ENCODE data around the gene MYPN. TPM values are rescaled to one million over a fixed set of nuclear protein-coding genes. Genes with fewer than 3 reads are reported as not detected.

MYPN gene
- total RNA-seq, 1 experiment from 2014 or later, result not detected

- Histone ChIP-seq H4K8ac (replicated peaks; ENCODE audit: insufficient read length, low read depth, low read length) (no peak overlapping the region), H3K14ac (ENCODE audit: insufficient read depth, low read length) (no peak overlapping the region), H3K9ac (ENCODE audit: extremely low read depth, insufficient read length, low read length) (peak overlapping the region; percentile 23), H3K4me1 (ENCODE audit: insufficient read depth, low read length) (no peaks in the 10 kb centered on the region), H4K91ac (ENCODE audit: insufficient read length, low read depth, low read length) (no peak overlapping the region), H3K23me2 (ENCODE audit: insufficient read length, low read depth, low read length, poor library complexity, severe bottlenecking) (no peaks in the 10 kb centered on the region), H2BK15ac (ENCODE audit: low read depth, low read length) (no peak overlapping the region), H3K79me1 (ENCODE audit: insufficient read depth, low read depth, low read length, poor library complexity, severe bottlenecking) (peaks cover 2% of the 10 kb centered on the region), H2AFZ (ENCODE audit: low read length) (no peak overlapping the region), H2BK20ac (ENCODE audit: low read depth, low read length, poor library complexity, severe bottlenecking) (no peak overlapping the region), H4K20me1 (ENCODE audit: control insufficient read depth, insufficient read depth, insufficient read length) (no peaks in the 10 kb centered on the region), H3K27me3 (ENCODE audit: insufficient read depth, low read length) (no peaks in the 10 kb centered on the region), H3K9me3 (ENCODE audit: control insufficient read depth, low read depth, low read length) (no peaks in the 10 kb centered on the region), H2BK120ac (ENCODE audit: low read depth, low read length, poor library complexity, severe bottlenecking) (no peak overlapping the region), H3K27ac (ENCODE audit: insufficient read length, low read depth, low read length) (no peak overlapping the region), H3K23ac (ENCODE audit: insufficient read length, low read depth, low read length) (no peak overlapping the region), H3K56ac (ENCODE audit: insufficient read length, low read depth, low read length) (no peak overlapping the region), H3K4me2 (ENCODE audit: insufficient read depth, insufficient read length, low read length) (no peak overlapping the region), H3T11ph (ENCODE audit: low read length) (no peak overlapping the region), H3K18ac (ENCODE audit: insufficient read length, low read depth, low read length) (no peak overlapping the region), H2AK5ac (ENCODE audit: insufficient read length, low read length) (no peak overlapping the region), H3K4ac (ENCODE audit: low read depth, low read length) (no peak overlapping the region), H3K79me2 (ENCODE audit: insufficient read depth, low read length) (peaks cover 3% of the 10 kb centered on the region; the same call in 1 of the 2 replicates), H2BK5ac (ENCODE audit: insufficient read length, low read length) (no peak overlapping the region), H4K5ac (ENCODE audit: insufficient read length, low read depth, low read length) (no peak overlapping the region), H2BK12ac (ENCODE audit: insufficient read length, low read depth, low read length) (no peak overlapping the region)
- no peak overlapping the region for H3K4me3 Mint-ChIP-seq
- H3K27ac Mint-ChIP-seq, result no peak overlapping the region
- H3K36me3 Mint-ChIP-seq (ENCODE audit: insufficient read depth in 1 of 3, low read depth in 3 of 3), result peaks cover 5 to 16% (median 12%) of the 10 kb centered on the region in 3 experiments; a peak in 5 of 7 replicates
- H3K27me3 Mint-ChIP-seq (ENCODE audit: low read depth), result no peaks in the 10 kb centered on the region
- no peak for TF ChIP-seq CTCF (conservative IDR thresholded peaks at IDR 0.05)
- no peaks in the 10 kb centered on the region for H3K9me3 Mint-ChIP-seq
- no CpG with 5 or more reads among the region's 4 CpGs for WGBS (ENCODE audit: extremely low coverage, insufficient read length, low lambda C conversion rate)
- no peak for DNase-seq
- peaks cover 13 to 14% of the 10 kb centered on the region in 2 experiments for H3K4me1 Mint-ChIP-seq
Measured at GRCh38 chr10:68067029-68067428, 42.3 kb upstream of the MYPN start.

Measured in H9 (cell line).